ENCODE data around the gene MDM2.

- TF ChIP-seq CTCF (IDR thresholded peaks at IDR 0.05 in 2 of 3, conservative IDR thresholded peaks at IDR 0.05 in 1 of 3; ENCODE audit: control insufficient read depth in 2 of 3, extremely low read depth in 1 of 3, insufficient read depth in 1 of 3, low read depth in 3 of 3, low read length in 3 of 3) (no peak), TAF1 (IDR thresholded peaks at IDR 0.05; ENCODE audit: borderline replicate concordance, low read depth, low read length) (no peak), USF1 (IDR thresholded peaks at IDR 0.05; ENCODE audit: borderline replicate concordance, extremely low read length, insufficient read depth, low read depth, low read length) (no peak), YY1 (IDR thresholded peaks at IDR 0.05; ENCODE audit: low read depth, low read length) (no peak), USF2 (IDR thresholded peaks at IDR 0.05; ENCODE audit: borderline replicate concordance, low read depth, low read length) (no peak)
These were observed 46.6 kb downstream of the MDM2 start for GRCh38 chr12:68854554-68854953.

Measured in GM12878 (cell line).